GM12891 (cell line): ENCODE data around the gene TPD52L1.

Experiments
- POLR2A ChIP-seq: IDR thresholded peaks from 2 replicates; pipeline ENCODE4 v1.6.1; 2011; ENCODE audit warnings: low read depth, low read length, control low read depth
- POLR2AphosphoS5 ChIP-seq: IDR thresholded peaks from 2 replicates; pipeline ENCODE4 v1.6.1; 2011; ENCODE audit warnings: low read depth, low read length, control low read depth
- TAF1 ChIP-seq: IDR thresholded peaks from 2 replicates; pipeline ENCODE4 v1.6.1; 2011; ENCODE audit warnings: low read depth, low read length, control low read depth

- TF ChIP-seq TAF1 (no peak), POLR2AphosphoS5 (no peak), POLR2A (no peak)
These were observed 62.4 kb downstream of the TPD52L1 start for GRCh38 chr6:125216015-125216414.
